ENCODE results near the gene GSK3B. TPM values are rescaled to one million over a fixed set of nuclear protein-coding genes. Genes with fewer than 3 reads are reported as not detected.

GSK3B gene
- total and polyA plus RNA-seq, 10 of the 15 experiments (the other 5 are each of a cell fraction or from before 2014, with no cell fraction given) = 8.5 to 49.8 (median 25.5) TPM

DNA sequence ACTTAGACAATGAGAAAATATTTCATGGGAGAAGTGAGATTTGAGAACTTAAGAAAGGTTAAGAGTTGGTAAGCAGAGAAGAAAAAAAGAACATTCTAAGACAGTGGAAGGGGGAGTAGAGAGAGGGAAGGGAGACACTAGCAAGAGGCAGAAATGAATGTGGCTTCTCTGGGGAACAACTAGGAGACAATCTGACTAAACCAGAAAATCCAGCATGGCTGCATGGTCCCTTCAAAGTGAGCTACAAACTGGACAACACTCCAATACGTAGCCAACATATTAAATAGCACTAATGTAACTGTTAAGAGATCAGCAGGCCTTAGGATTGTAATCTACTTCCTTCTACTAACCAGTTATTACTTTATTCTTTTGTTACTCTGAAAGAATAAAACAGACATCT is 222.7 kb downstream of the GSK3B start:
- peaks cover 0 to 2% of the 10 kb centered on the region in 2 experiments; a peak in 1 of 4 replicates for H3K36me3 ChIP-seq (ENCODE audit: control insufficient read depth in 2 of 2, insufficient read depth in 2 of 2, low read length in 1 of 2)
- no peaks in the 10 kb centered on the region for H3K27me3 ChIP-seq (replicated peaks in 1 of 2; ENCODE audit: control insufficient read depth in 2 of 2, insufficient read depth in 2 of 2, low read length in 1 of 2)
- BruUV-seq (replicated peaks) = no TSS peak
- WGBS (ENCODE audit: insufficient coverage, insufficient replicate concordance, low lambda C conversion rate, missing lambda C conversion rate) = 100% methylated on average over 1 of the region's 1 CpG
- intact Hi-C loops (cut with micrococcal nuclease; ENCODE audit: unreplicated experiment) (no loop called here), in situ Hi-C loops (cut with MboI) (no loop called here)
- RAD21 ChIA-PET (ENCODE audit: unreplicated experiment) = no interaction called here
- POLR2A ChIA-PET = interaction anchor here (2.0 kb wide), 1 partner anchor 12 kb away, joined by 4 read pairs; no protein-coding TSS in a partner anchor
- H3K4me2 ChIP-seq (ENCODE audit: control insufficient read depth, insufficient read depth) = no peak overlapping the region
- H2AFZ ChIP-seq (ENCODE audit: control insufficient read depth, low read depth, low read length) = no peak overlapping the region
- H3K9ac ChIP-seq (ENCODE audit: control insufficient read depth, insufficient read depth, low read length) = no peak overlapping the region
- H3K4me3 ChIP-seq = no peak overlapping the region
- no peak for FAIRE-seq
- no peaks in the 10 kb centered on the region for H3K79me2 ChIP-seq (ENCODE audit: control insufficient read depth, insufficient read depth, low read length)
- CTCF ChIA-PET = interaction anchor here (1.4 kb wide), 1 partner anchor 20 kb away, joined by 7 read pairs; no protein-coding TSS in a partner anchor
- ATAC-seq = no peak
- no peaks in the 10 kb centered on the region for H3K9me3 ChIP-seq (replicated peaks; ENCODE audit: control insufficient read depth, insufficient read depth, low read length)
- no peaks in the 10 kb centered on the region for H4K20me1 ChIP-seq (ENCODE audit: control insufficient read depth, insufficient read depth)
- no peak overlapping the region for H3K27ac ChIP-seq (ENCODE audit: control insufficient read depth, insufficient read depth)
- DNase-seq (ENCODE audit: low read depth, low spot score) = no peak
- SMC1A ChIA-PET (ENCODE audit: uncharacterized antibody, unreplicated experiment) = interaction anchor here (1.2 to 2.0 kb wide), 3 partner anchors 12 to 20 kb away, joined by 3 to 5 read pairs (median 4); no protein-coding TSS in a partner anchor
- peaks cover 6% of the 10 kb centered on the region; the same call in 1 of the 2 replicates for H3K4me1 ChIP-seq (ENCODE audit: control insufficient read depth, insufficient read depth, low read length)
- TF ChIP-seq, protein P1, sequence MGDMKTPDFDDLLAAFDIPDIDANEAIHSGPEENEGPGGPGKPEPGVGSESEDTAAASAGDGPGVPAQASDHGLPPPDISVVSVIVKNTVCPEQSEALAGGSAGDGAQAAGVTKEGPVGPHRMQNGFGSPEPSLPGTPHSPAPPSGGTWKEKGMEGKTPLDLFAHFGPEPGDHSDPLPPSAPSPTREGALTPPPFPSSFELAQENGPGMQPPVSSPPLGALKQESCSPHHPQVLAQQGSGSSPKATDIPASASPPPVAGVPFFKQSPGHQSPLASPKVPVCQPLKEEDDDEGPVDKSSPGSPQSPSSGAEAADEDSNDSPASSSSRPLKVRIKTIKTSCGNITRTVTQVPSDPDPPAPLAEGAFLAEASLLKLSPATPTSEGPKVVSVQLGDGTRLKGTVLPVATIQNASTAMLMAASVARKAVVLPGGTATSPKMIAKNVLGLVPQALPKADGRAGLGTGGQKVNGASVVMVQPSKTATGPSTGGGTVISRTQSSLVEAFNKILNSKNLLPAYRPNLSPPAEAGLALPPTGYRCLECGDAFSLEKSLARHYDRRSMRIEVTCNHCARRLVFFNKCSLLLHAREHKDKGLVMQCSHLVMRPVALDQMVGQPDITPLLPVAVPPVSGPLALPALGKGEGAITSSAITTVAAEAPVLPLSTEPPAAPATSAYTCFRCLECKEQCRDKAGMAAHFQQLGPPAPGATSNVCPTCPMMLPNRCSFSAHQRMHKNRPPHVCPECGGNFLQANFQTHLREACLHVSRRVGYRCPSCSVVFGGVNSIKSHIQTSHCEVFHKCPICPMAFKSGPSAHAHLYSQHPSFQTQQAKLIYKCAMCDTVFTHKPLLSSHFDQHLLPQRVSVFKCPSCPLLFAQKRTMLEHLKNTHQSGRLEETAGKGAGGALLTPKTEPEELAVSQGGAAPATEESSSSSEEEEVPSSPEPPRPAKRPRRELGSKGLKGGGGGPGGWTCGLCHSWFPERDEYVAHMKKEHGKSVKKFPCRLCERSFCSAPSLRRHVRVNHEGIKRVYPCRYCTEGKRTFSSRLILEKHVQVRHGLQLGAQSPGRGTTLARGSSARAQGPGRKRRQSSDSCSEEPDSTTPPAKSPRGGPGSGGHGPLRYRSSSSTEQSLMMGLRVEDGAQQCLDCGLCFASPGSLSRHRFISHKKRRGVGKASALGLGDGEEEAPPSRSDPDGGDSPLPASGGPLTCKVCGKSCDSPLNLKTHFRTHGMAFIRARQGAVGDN (IDR thresholded peaks at IDR 0.05) = no peak
- no peak for TF ChIP-seq BCL11A (IDR thresholded peaks at IDR 0.05; ENCODE audit: low read depth, low read length)
- TF ChIP-seq RBBP5 (conservative IDR thresholded peaks at IDR 0.05) = no peak
- no peak for TF ChIP-seq HDAC2 (IDR thresholded peaks at IDR 0.05)
- no peak for TF ChIP-seq HDAC6 (IDR thresholded peaks at IDR 0.05; ENCODE audit: unreplicated experiment)
- TF ChIP-seq, protein P2, sequence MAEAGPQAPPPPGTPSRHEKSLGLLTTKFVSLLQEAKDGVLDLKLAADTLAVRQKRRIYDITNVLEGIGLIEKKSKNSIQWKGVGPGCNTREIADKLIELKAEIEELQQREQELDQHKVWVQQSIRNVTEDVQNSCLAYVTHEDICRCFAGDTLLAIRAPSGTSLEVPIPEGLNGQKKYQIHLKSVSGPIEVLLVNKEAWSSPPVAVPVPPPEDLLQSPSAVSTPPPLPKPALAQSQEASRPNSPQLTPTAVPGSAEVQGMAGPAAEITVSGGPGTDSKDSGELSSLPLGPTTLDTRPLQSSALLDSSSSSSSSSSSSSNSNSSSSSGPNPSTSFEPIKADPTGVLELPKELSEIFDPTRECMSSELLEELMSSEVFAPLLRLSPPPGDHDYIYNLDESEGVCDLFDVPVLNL (IDR thresholded peaks at IDR 0.05; ENCODE audit: low read depth, low read length) = no peak
- no peak for TF ChIP-seq SUPT20H (IDR thresholded peaks at IDR 0.05; ENCODE audit: borderline replicate concordance, control insufficient read depth, low read depth, low read length)
- no peak for TF ChIP-seq JUND (IDR thresholded peaks at IDR 0.05; ENCODE audit: low read depth, low read length)
- TF ChIP-seq NFYA (IDR thresholded peaks at IDR 0.05; ENCODE audit: borderline replicate concordance, low read depth, low read length) = no peak
- TF ChIP-seq ZSCAN29 (IDR thresholded peaks at IDR 0.05) = no peak
- no peak for TF ChIP-seq PAX5 (IDR thresholded peaks at IDR 0.05; ENCODE audit: borderline replicate concordance, low read depth, low read length)
- TF ChIP-seq STAT1 (conservative IDR thresholded peaks at IDR 0.05) = no peak
- TF ChIP-seq ETV6 (conservative IDR thresholded peaks at IDR 0.05 in 1 of 2, IDR thresholded peaks at IDR 0.05 in 1 of 2; ENCODE audit: borderline replicate concordance in 1 of 2, low read depth in 1 of 2) = no peak
- no peak for TF ChIP-seq NRF1 (conservative IDR thresholded peaks at IDR 0.05; ENCODE audit: low read depth, low read length)
- TF ChIP-seq FOXK2 (IDR thresholded peaks at IDR 0.05) = no peak
- TF ChIP-seq, protein P3, sequence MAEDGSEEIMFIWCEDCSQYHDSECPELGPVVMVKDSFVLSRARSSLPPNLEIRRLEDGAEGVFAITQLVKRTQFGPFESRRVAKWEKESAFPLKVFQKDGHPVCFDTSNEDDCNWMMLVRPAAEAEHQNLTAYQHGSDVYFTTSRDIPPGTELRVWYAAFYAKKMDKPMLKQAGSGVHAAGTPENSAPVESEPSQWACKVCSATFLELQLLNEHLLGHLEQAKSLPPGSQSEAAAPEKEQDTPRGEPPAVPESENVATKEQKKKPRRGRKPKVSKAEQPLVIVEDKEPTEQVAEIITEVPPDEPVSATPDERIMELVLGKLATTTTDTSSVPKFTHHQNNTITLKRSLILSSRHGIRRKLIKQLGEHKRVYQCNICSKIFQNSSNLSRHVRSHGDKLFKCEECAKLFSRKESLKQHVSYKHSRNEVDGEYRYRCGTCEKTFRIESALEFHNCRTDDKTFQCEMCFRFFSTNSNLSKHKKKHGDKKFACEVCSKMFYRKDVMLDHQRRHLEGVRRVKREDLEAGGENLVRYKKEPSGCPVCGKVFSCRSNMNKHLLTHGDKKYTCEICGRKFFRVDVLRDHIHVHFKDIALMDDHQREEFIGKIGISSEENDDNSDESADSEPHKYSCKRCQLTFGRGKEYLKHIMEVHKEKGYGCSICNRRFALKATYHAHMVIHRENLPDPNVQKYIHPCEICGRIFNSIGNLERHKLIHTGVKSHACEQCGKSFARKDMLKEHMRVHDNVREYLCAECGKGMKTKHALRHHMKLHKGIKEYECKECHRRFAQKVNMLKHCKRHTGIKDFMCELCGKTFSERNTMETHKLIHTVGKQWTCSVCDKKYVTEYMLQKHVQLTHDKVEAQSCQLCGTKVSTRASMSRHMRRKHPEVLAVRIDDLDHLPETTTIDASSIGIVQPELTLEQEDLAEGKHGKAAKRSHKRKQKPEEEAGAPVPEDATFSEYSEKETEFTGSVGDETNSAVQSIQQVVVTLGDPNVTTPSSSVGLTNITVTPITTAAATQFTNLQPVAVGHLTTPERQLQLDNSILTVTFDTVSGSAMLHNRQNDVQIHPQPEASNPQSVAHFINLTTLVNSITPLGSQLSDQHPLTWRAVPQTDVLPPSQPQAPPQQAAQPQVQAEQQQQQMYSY (CRISPR knock-in tag; IDR thresholded peaks at IDR 0.05) = no peak
- TF ChIP-seq IKZF2 (IDR thresholded peaks at IDR 0.05) = no peak
